ENCODE results near the gene VAMP3. TPM values are rescaled to one million over a fixed set of nuclear protein-coding genes. Genes with fewer than 3 reads are reported as not detected.

VAMP3 gene
- total and polyA plus RNA-seq, 2 donors (not counting 1 experiment from before 2014, with no cell fraction given), result 22.4 to 49.6 TPM

- Histone ChIP-seq H3K4me2 (replicated peaks; ENCODE audit: low read depth, low read length, poor library complexity, severe bottlenecking) (no peak overlapping the region), H3K4me3 (ENCODE audit: control extremely low read depth in 1 of 5, extremely low read depth in 1 of 5, insufficient read depth in 1 of 5, low read depth in 2 of 5, low read length in 4 of 5) (no peak overlapping the region), H3K27me3 (replicated peaks in 1 of 4; ENCODE audit: control extremely low read depth in 1 of 4, control insufficient read depth in 3 of 4, insufficient read depth in 4 of 4, low read length in 3 of 4) (no peaks in the 10 kb centered on the region), H3K9ac (ENCODE audit: low read length) (no peak overlapping the region), H2AFZ (ENCODE audit: insufficient read depth, low read depth, low read length, poor library complexity, severe bottlenecking) (peak overlapping the region; percentile 10), H3K4me1 (ENCODE audit: control insufficient read depth in 2 of 2, insufficient read depth in 2 of 2, low read length in 2 of 2) (peaks cover 4 to 7% of the 10 kb centered on the region in 2 donors), H3K27ac (ENCODE audit: low read length in 2 of 2) (no peak overlapping the region), H3K36me3 (replicated peaks in 1 of 2; ENCODE audit: control extremely low read depth in 1 of 2, control insufficient read depth in 1 of 2, extremely low read depth in 1 of 2, insufficient read depth in 2 of 2, low read length in 1 of 2) (no peaks in the 10 kb centered on the region), H3K9me3 (ENCODE audit: control extremely low read depth in 1 of 3, control insufficient read depth in 2 of 3, insufficient read depth in 1 of 3, low read length in 2 of 3) (no peaks in the 10 kb centered on the region), H3K79me2 (ENCODE audit: control insufficient read depth, insufficient read depth, low read length) (no peaks in the 10 kb centered on the region), H4K20me1 (ENCODE audit: control insufficient read depth, insufficient read depth, low read length, poor library complexity, severe bottlenecking) (no peaks in the 10 kb centered on the region)
- Mint-ChIP-seq H3K9me3 (ENCODE audit: insufficient read depth) (no peaks in the 10 kb centered on the region), H3K4me1 (peaks cover 5% of the 10 kb centered on the region), H3K27ac (no peak overlapping the region), H3K27me3 (no peaks in the 10 kb centered on the region), H3K4me3 (no peak overlapping the region)
- CTCF ChIA-PET, result interaction anchor here (0.7 to 1.3 kb wide), 5 partner anchors 26 to 285 kb away, joined by 3 to 9 read pairs (median 4); no protein-coding TSS in a partner anchor
- ATAC-seq (ENCODE audit: low read depth), result no peak
- no peak for DNase-seq
- POLR2A ChIA-PET, result no interaction called here
- WGBS (ENCODE audit: insufficient coverage), result 8% methylated on average over 6 of the region's 7 CpGs
- intact Hi-C loops (cut with micrococcal nuclease), result no loop called here
- no peak for TF ChIP-seq EZH2 (IDR thresholded peaks at IDR 0.05; ENCODE audit: borderline replicate concordance, insufficient read depth, low read depth, low read length, poor library complexity, severe bottlenecking)
- no peak for TF ChIP-seq CTCF (IDR thresholded peaks at IDR 0.05)
Measured at GRCh38 chr1:7726623-7727022, 44.5 kb upstream of the VAMP3 start.

- Histone ChIP-seq H4K20me1 (ENCODE audit: control insufficient read depth, insufficient read depth, low read length, poor library complexity, severe bottlenecking) (no peaks in the 10 kb centered on the region), H3K36me3 (replicated peaks in 1 of 2; ENCODE audit: control extremely low read depth in 1 of 2, control insufficient read depth in 1 of 2, extremely low read depth in 1 of 2, insufficient read depth in 2 of 2, low read length in 1 of 2) (no peaks in the 10 kb centered on the region), H3K79me2 (ENCODE audit: control insufficient read depth, insufficient read depth, low read length) (no peaks in the 10 kb centered on the region), H3K4me3 (ENCODE audit: control extremely low read depth in 1 of 5, extremely low read depth in 1 of 5, insufficient read depth in 1 of 5, low read depth in 2 of 5, low read length in 4 of 5) (no peak overlapping the region), H3K4me1 (ENCODE audit: control insufficient read depth in 2 of 2, insufficient read depth in 2 of 2, low read length in 2 of 2) (peaks cover 4 to 7% of the 10 kb centered on the region in 2 donors), H3K9me3 (ENCODE audit: control extremely low read depth in 1 of 3, control insufficient read depth in 2 of 3, insufficient read depth in 1 of 3, low read length in 2 of 3) (no peaks in the 10 kb centered on the region), H3K4me2 (replicated peaks; ENCODE audit: low read depth, low read length, poor library complexity, severe bottlenecking) (no peak overlapping the region), H2AFZ (ENCODE audit: insufficient read depth, low read depth, low read length, poor library complexity, severe bottlenecking) (no peak overlapping the region), H3K27me3 (replicated peaks in 1 of 4; ENCODE audit: control extremely low read depth in 1 of 4, control insufficient read depth in 3 of 4, insufficient read depth in 4 of 4, low read length in 3 of 4) (no peaks in the 10 kb centered on the region), H3K27ac (ENCODE audit: low read length in 2 of 2) (no peak overlapping the region), H3K9ac (ENCODE audit: low read length) (no peak overlapping the region)
- TF ChIP-seq CTCF (IDR thresholded peaks at IDR 0.05), result no peak
- TF ChIP-seq EZH2 (IDR thresholded peaks at IDR 0.05; ENCODE audit: borderline replicate concordance, insufficient read depth, low read depth, low read length, poor library complexity, severe bottlenecking), result no peak
- peaks cover 5% of the 10 kb centered on the region for H3K4me1 Mint-ChIP-seq
- WGBS (ENCODE audit: insufficient coverage), result 94% methylated on average over 11 of the region's 14 CpGs
- intact Hi-C loops (cut with micrococcal nuclease), result no loop called here
- ATAC-seq (ENCODE audit: low read depth), result no peak
- no peaks in the 10 kb centered on the region for H3K9me3 Mint-ChIP-seq (ENCODE audit: insufficient read depth)
- ChIA-PET POLR2A (no interaction called here), CTCF (interaction anchor here (0.6 to 1.3 kb wide), 2 partner anchors 9 to 25 kb away, joined by 3 to 9 read pairs; no protein-coding TSS in a partner anchor)
- DNase-seq, result no peak
- no peaks in the 10 kb centered on the region for H3K27me3 Mint-ChIP-seq
- no peak overlapping the region for H3K27ac Mint-ChIP-seq
- H3K4me3 Mint-ChIP-seq, result no peak overlapping the region
Measured at GRCh38 chr1:7727809-7728471, 43.2 kb upstream of the VAMP3 start.
